OCI-LY7 (cell line): ENCODE results near the gene PRSS48. TPM values are rescaled to one million over a fixed set of nuclear protein-coding genes. Genes with fewer than 3 reads are reported as not detected.
"Not testable (repeated sequence)": the region's sequence is repeated elsewhere in the genome, so short reads cannot be mapped to it uniquely, and the experiment has no call there.

ENCODE experiments used
- BruUV-seq: library from RNA; stranded (reverse); fragments of 400-500 nt; replicated peaks from 2 replicates; lab custom pipeline; 2021; lab: Mats Ljungman, UMichigan
- CTCF ChIA-PET: fragments of 300-600 bp; sonication (Branson Sonifier 250); formaldehyde crosslinking; loops from one replicate; lab custom pipeline; 2022; ENCODE audit warnings: antibody characterized with exemption; ENCODE audit not compliant: unreplicated experiment; lab: Charles Lee
- POLR2A ChIA-PET: fragments of 300-600 bp; sonication (Branson Sonifier 250); formaldehyde crosslinking; loops from one replicate; lab custom pipeline; 2022; ENCODE audit warnings: antibody characterized with exemption; lab: Charles Lee
- DNase-seq: peaks from one replicate; pipeline ENCODE4 v3.0.0-alpha.2; 2015; ENCODE audit warnings: low spot score
- H2AFZ ChIP-seq: fragments of 200-600 bp; sonication (generic), shearing (Covaris generic); 2 replicates; pipeline ENCODE4 v1.6.1; 2014; ENCODE audit warnings: mild to moderate bottlenecking, antibody characterized with exemption, low read length, moderate library complexity
- H3K27ac ChIP-seq: fragments of 200-600 bp; sonication (generic); 2 replicates; pipeline ENCODE4 v1.5.1; 2014; ENCODE audit warnings: mixed run types, low read depth, mild to moderate bottlenecking, moderate library complexity, low read length, inconsistent platforms; ENCODE audit not compliant: poor library complexity, severe bottlenecking
- H3K36me3 ChIP-seq: fragments of 200-600 bp; sonication (generic); 2 replicates; pipeline ENCODE4 v1.6.1; 2014; ENCODE audit warnings: mild to moderate bottlenecking, antibody characterized with exemption, low read length, moderate library complexity, mixed read lengths; ENCODE audit not compliant: insufficient read depth
- H3K4me1 ChIP-seq: fragments of 200-600 bp; sonication (generic); 2 replicates; pipeline ENCODE4 v1.5.1; 2014; ENCODE audit warnings: mild to moderate bottlenecking, low read length; ENCODE audit not compliant: insufficient read depth, poor library complexity, severe bottlenecking
- H3K4me2 ChIP-seq: fragments of 200-600 bp; sonication (generic); 2 replicates; pipeline ENCODE4 v1.6.1; 2014; ENCODE audit warnings: mild to moderate bottlenecking, low read length
- H3K4me3 ChIP-seq: fragments of 200-600 bp; sonication (generic); 2 replicates; pipeline ENCODE4 v1.5.1; 2014; ENCODE audit warnings: mild to moderate bottlenecking, low read depth, low read length; ENCODE audit not compliant: poor library complexity, severe bottlenecking
- H3K79me2 ChIP-seq: fragments of 200-600 bp; sonication (generic); 2 replicates; pipeline ENCODE4 v1.6.1; 2016; ENCODE audit warnings: low read depth, mild to moderate bottlenecking, low read length, moderate library complexity, mixed read lengths; ENCODE audit not compliant: insufficient read depth
- H3K9me2 ChIP-seq: fragments of 200-600 bp; sonication (generic); 2 replicates; pipeline ENCODE4 v1.6.1; 2016; ENCODE audit warnings: mild to moderate bottlenecking, low read length, mixed read lengths; ENCODE audit not compliant: insufficient read depth
- H3K9me3 ChIP-seq: fragments of 200-600 bp; sonication (generic); 2 replicates; pipeline ENCODE4 v1.6.1; 2014; ENCODE audit warnings: mild to moderate bottlenecking, mixed run types, low read length, mixed read lengths
- H4K20me1 ChIP-seq: fragments of 200-600 bp; sonication (generic); 2 replicates; pipeline ENCODE4 v1.6.1; 2014; ENCODE audit warnings: mild to moderate bottlenecking, antibody characterized with exemption, low read length, moderate library complexity, mixed read lengths; ENCODE audit not compliant: insufficient read depth
- EZH2phosphoT487 ChIP-seq: fragments of 200-600 bp; sonication (generic); IDR thresholded peaks from 2 replicates; pipeline ENCODE4 v1.6.1; 2018; ENCODE audit warnings: low read depth, borderline replicate concordance, mild to moderate bottlenecking, mixed run types, antibody characterized with exemption, low read length, moderate library complexity, mixed read lengths
- intact Hi-C: fragments of 100-400 bp; cut with micrococcal nuclease; formaldehyde crosslinking; loops from one replicate; pipeline ENCODE4 v1.10.0; 2022; ENCODE audit not compliant: unreplicated experiment
- total RNA-seq, 2 experiments: library from RNA; depleted of rRNA in 1 of 2; stranded (reverse); fragments of >200 nt in 1 of 2; shearing (Covaris generic) in 1 of 2; gene quantifications; 2 replicates each; pipeline ENCODE4 v1.2.3, GENCODE V29; 2014 to 2022
- TF ChIP-seq, protein P1 (sequence below): fragments of 200-600 bp; sonication (generic); conservative IDR thresholded peaks from 2 replicates; pipeline ENCODE4 v1.5.1; 2014; ENCODE audit warnings: mild to moderate bottlenecking, antibody characterized with exemption, low read length, moderate library complexity, mixed read lengths

PRSS48 gene
- total RNA-seq, 2 experiments from 2014 or later, result not detected

GRCh38 chr4:151251603-151252304 is 25.2 kb upstream of the PRSS48 start:
- H3K36me3 ChIP-seq, result no peaks in the 10 kb centered on the region
- BruUV-seq, result no TSS peak
- intact Hi-C loops, result no loop called here
- no peak overlapping the region for H3K4me3 ChIP-seq
- H2AFZ ChIP-seq, result no peak overlapping the region
- CTCF ChIA-PET, result no interaction called here
- POLR2A ChIA-PET, result no interaction called here
- no peak for TF ChIP-seq EZH2phosphoT487
- TF ChIP-seq, protein P1, sequence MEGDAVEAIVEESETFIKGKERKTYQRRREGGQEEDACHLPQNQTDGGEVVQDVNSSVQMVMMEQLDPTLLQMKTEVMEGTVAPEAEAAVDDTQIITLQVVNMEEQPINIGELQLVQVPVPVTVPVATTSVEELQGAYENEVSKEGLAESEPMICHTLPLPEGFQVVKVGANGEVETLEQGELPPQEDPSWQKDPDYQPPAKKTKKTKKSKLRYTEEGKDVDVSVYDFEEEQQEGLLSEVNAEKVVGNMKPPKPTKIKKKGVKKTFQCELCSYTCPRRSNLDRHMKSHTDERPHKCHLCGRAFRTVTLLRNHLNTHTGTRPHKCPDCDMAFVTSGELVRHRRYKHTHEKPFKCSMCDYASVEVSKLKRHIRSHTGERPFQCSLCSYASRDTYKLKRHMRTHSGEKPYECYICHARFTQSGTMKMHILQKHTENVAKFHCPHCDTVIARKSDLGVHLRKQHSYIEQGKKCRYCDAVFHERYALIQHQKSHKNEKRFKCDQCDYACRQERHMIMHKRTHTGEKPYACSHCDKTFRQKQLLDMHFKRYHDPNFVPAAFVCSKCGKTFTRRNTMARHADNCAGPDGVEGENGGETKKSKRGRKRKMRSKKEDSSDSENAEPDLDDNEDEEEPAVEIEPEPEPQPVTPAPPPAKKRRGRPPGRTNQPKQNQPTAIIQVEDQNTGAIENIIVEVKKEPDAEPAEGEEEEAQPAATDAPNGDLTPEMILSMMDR, result no peak
- no peaks in the 10 kb centered on the region for H3K4me1 ChIP-seq
- no peaks in the 10 kb centered on the region for H4K20me1 ChIP-seq
- no peak overlapping the region for H3K4me2 ChIP-seq
- no peak overlapping the region for H3K27ac ChIP-seq
- H3K9me2 ChIP-seq, result no peaks in the 10 kb centered on the region
- H3K79me2 ChIP-seq, result no peaks in the 10 kb centered on the region
- no peaks in the 10 kb centered on the region for H3K9me3 ChIP-seq
- no peak for DNase-seq

DNA sequence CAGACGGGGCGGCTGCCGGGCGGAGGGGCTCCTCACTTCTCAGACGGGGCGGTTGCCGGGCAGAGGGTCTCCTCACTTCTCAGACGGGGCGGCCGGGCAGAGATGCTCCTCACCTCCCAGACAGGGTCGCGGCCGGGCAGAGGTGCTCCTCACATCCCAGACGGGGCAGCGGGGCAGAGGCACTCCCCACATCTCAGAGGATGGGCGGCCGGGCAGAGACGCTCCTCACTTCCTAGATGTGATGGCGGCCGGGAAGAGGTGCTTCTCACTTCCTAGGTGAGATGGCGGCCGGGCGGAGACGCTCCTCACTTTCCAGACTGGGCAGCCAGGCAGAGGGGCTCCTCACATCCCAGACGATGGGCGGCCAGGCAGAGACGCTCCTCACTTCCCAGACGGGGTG is 21.7 kb upstream of the PRSS48 start:
- H3K9me3 ChIP-seq, H3K4me3 ChIP-seq, DNase-seq, H3K27ac ChIP-seq, H4K20me1 ChIP-seq, BruUV-seq, intact Hi-C loops, H2AFZ ChIP-seq, POLR2A ChIA-PET, H3K9me2 ChIP-seq, H3K79me2 ChIP-seq, H3K4me1 ChIP-seq, CTCF ChIA-PET, H3K4me2 ChIP-seq, H3K36me3 ChIP-seq: not testable (repeated sequence)

GRCh38 chr4:151255680-151256079 is 21.3 kb upstream of the PRSS48 start:
- POLR2A ChIA-PET, H2AFZ ChIP-seq, intact Hi-C loops, H3K9me2 ChIP-seq, CTCF ChIA-PET, H3K4me1 ChIP-seq, H4K20me1 ChIP-seq, H3K27ac ChIP-seq, H3K4me2 ChIP-seq, H3K9me3 ChIP-seq, H3K79me2 ChIP-seq, BruUV-seq, H3K36me3 ChIP-seq, H3K4me3 ChIP-seq, DNase-seq: not testable (repeated sequence)

GRCh38 chr4:151256134-151256533 is 20.8 kb upstream of the PRSS48 start:
- Histone ChIP-seq H3K9me2 (no peaks in the 10 kb centered on the region), H2AFZ (no peak overlapping the region), H3K4me2 (no peak overlapping the region), H3K36me3 (no peaks in the 10 kb centered on the region), H3K79me2 (no peaks in the 10 kb centered on the region), H3K4me3 (no peak overlapping the region), H4K20me1 (no peaks in the 10 kb centered on the region), H3K4me1 (no peaks in the 10 kb centered on the region), H3K9me3 (no peaks in the 10 kb centered on the region), H3K27ac (no peak overlapping the region)
- TF ChIP-seq, protein P1, result no peak
- TF ChIP-seq EZH2phosphoT487, result no peak
- no peak for DNase-seq
- ChIA-PET POLR2A (no interaction called here), CTCF (no interaction called here)
- no TSS peak for BruUV-seq
- intact Hi-C loops, result no loop called here
